Astrocyte (in vitro differentiated cells and primary cell): Measurements from ENCODE around the gene KCNJ5. TPM values are rescaled to one million over a fixed set of nuclear protein-coding genes. Genes with fewer than 3 reads are reported as not detected.
A peak's percentile ranks its signal among the peaks of the same experiment; 100 is the strongest.

Experiments used
- DNase-seq: peaks from one replicate; pipeline ENCODE4 v3.0.0-alpha.2; 2010; ENCODE audit warnings: low read depth
- FAIRE-seq: peaks from 2 replicates; lab custom pipeline; 2011; peaks lifted over from hg19 to GRCh38; lab: Jason Lieb, UNC
- H2AFZ ChIP-seq: 2 replicates; pipeline ENCODE4 v1.6.0; 2012; ENCODE audit warnings: low read depth, low read length, inconsistent platforms
- H3K27ac ChIP-seq: 2 replicates; pipeline ENCODE4 v1.5.1; 2011; ENCODE audit warnings: low read depth, low read length, inconsistent platforms
- H3K27me3 ChIP-seq: 2 replicates; pipeline ENCODE4 v1.6.0; 2011; ENCODE audit warnings: low read length, inconsistent platforms; ENCODE audit not compliant: insufficient read depth
- H3K36me3 ChIP-seq: 2 replicates; pipeline ENCODE4 v1.5.1; 2011; ENCODE audit warnings: low read length, inconsistent platforms; ENCODE audit not compliant: insufficient read depth
- H3K4me1 ChIP-seq: 2 replicates; pipeline ENCODE4 v1.5.1; 2011; ENCODE audit warnings: low read length, inconsistent platforms; ENCODE audit not compliant: insufficient read depth
- H3K4me2 ChIP-seq: 2 replicates; pipeline ENCODE4 v1.6.0; 2012; ENCODE audit warnings: low read length, inconsistent platforms
- H3K4me3 ChIP-seq: 2 replicates; pipeline ENCODE4 v1.5.1; 2011; ENCODE audit warnings: low read depth, mild to moderate bottlenecking, low read length, inconsistent platforms; ENCODE audit not compliant: insufficient read depth
- H3K79me2 ChIP-seq: 2 replicates; pipeline ENCODE4 v1.6.0; 2012; ENCODE audit warnings: mild to moderate bottlenecking, low read length, inconsistent platforms; ENCODE audit not compliant: insufficient read depth
- H3K9ac ChIP-seq: 2 replicates; pipeline ENCODE4 v1.6.0; 2012; ENCODE audit warnings: mild to moderate bottlenecking, low read length, inconsistent platforms
- H3K9me3 ChIP-seq: 2 replicates; pipeline ENCODE4 v1.5.1; 2012; ENCODE audit warnings: low read depth, mild to moderate bottlenecking, low read length, inconsistent platforms; ENCODE audit not compliant: insufficient read depth
- H4K20me1 ChIP-seq: 2 replicates; pipeline ENCODE4 v1.6.0; 2012; ENCODE audit warnings: low read length, inconsistent platforms; ENCODE audit not compliant: insufficient read depth
- H3K27ac Mint-ChIP-seq: one replicate; pipeline ENCODE4 v1.8.0; 2021; ENCODE audit warnings: mild to moderate bottlenecking, mixed read lengths; ENCODE audit not compliant: unreplicated experiment
- H3K27me3 Mint-ChIP-seq: one replicate; pipeline ENCODE4 v1.8.0; 2021; ENCODE audit warnings: low read depth, mixed read lengths; ENCODE audit not compliant: unreplicated experiment
- H3K36me3 Mint-ChIP-seq: one replicate; pipeline ENCODE4 v1.8.0; 2021; ENCODE audit warnings: low read depth, mixed read lengths; ENCODE audit not compliant: unreplicated experiment
- H3K4me1 Mint-ChIP-seq: one replicate; pipeline ENCODE4 v1.8.0; 2021; ENCODE audit warnings: low read depth, mixed read lengths; ENCODE audit not compliant: unreplicated experiment
- H3K4me3 Mint-ChIP-seq: one replicate; pipeline ENCODE4 v1.8.0; 2021; ENCODE audit warnings: mild to moderate bottlenecking, moderate library complexity, mixed read lengths; ENCODE audit not compliant: unreplicated experiment
- H3K9me3 Mint-ChIP-seq: one replicate; pipeline ENCODE4 v1.8.0; 2021; ENCODE audit warnings: mild to moderate bottlenecking, mixed read lengths; ENCODE audit not compliant: unreplicated experiment
- CTCF ChIP-seq: IDR thresholded peaks from 2 replicates; pipeline ENCODE4 v1.5.1; 2011; ENCODE audit warnings: low read depth, mild to moderate bottlenecking, inconsistent platforms, low read length, moderate library complexity; ENCODE audit not compliant: insufficient read depth
- EZH2 ChIP-seq: IDR thresholded peaks from 2 replicates; pipeline ENCODE4 v1.6.1; 2012; ENCODE audit warnings: mild to moderate bottlenecking, low read length, inconsistent platforms; ENCODE audit not compliant: insufficient read depth
- total RNA-seq: library from RNA; stranded (reverse); gene quantifications from 2 replicates; pipeline ENCODE4 v1.2.1, GENCODE V29; 2021

Gene KCNJ5
- total RNA-seq, 1 donor from 2014 or later: 1.4 TPM

GRCh38 chr11:128848815-128849455, 42.2 kb upstream of the KCNJ5 start:
- Histone ChIP-seq H3K9ac (no peak overlapping the region), H3K4me1 (no peaks in the 10 kb centered on the region), H4K20me1 (no peaks in the 10 kb centered on the region), H3K36me3 (no peaks in the 10 kb centered on the region), H3K4me3 (no peak overlapping the region), H3K79me2 (no peaks in the 10 kb centered on the region), H3K9me3 (no peaks in the 10 kb centered on the region), H3K27ac (no peak overlapping the region), H2AFZ (no peak overlapping the region), H3K4me2 (no peak overlapping the region), H3K27me3 (peaks cover 6% of the 10 kb centered on the region)
- no peak for TF ChIP-seq EZH2
- peak; percentile 74 for TF ChIP-seq CTCF
- Mint-ChIP-seq H3K4me3 (no peak overlapping the region), H3K27ac (no peak overlapping the region), H3K36me3 (no peaks in the 10 kb centered on the region), H3K27me3 (peaks cover 23% of the 10 kb centered on the region), H3K9me3 (peaks cover 3% of the 10 kb centered on the region), H3K4me1 (no peaks in the 10 kb centered on the region)
- FAIRE-seq (no peak), DNase-seq (no peak)

- Histone ChIP-seq H3K27me3 (peaks cover 3% of the 10 kb centered on the region), H3K79me2 (no peaks in the 10 kb centered on the region), H3K9ac (no peak overlapping the region), H3K4me3 (no peak overlapping the region), H3K4me1 (no peaks in the 10 kb centered on the region), H4K20me1 (no peaks in the 10 kb centered on the region), H3K4me2 (no peak overlapping the region), H3K9me3 (no peaks in the 10 kb centered on the region), H2AFZ (no peak overlapping the region), H3K36me3 (no peaks in the 10 kb centered on the region), H3K27ac (no peak overlapping the region)
- Mint-ChIP-seq H3K9me3 (peaks cover 2% of the 10 kb centered on the region), H3K36me3 (no peaks in the 10 kb centered on the region), H3K4me3 (no peak overlapping the region), H3K4me1 (no peaks in the 10 kb centered on the region), H3K27ac (no peak overlapping the region), H3K27me3 (peaks cover 34% of the 10 kb centered on the region)
- no peak for TF ChIP-seq EZH2
- TF ChIP-seq CTCF: no peak
- DNase-seq: no peak
- no peak for FAIRE-seq
Observed at GRCh38 chr11:128852327-128853023, 38.7 kb upstream of the KCNJ5 start.

- FAIRE-seq: no peak
- H4K20me1 ChIP-seq: no peaks in the 10 kb centered on the region
- H3K4me3 Mint-ChIP-seq: no peak overlapping the region
- peaks cover 34% of the 10 kb centered on the region for H3K27me3 Mint-ChIP-seq
- peaks cover 2% of the 10 kb centered on the region for H3K9me3 Mint-ChIP-seq
- H3K27ac ChIP-seq: no peak overlapping the region
- no peaks in the 10 kb centered on the region for H3K36me3 Mint-ChIP-seq
- H3K27me3 ChIP-seq: peaks cover 3% of the 10 kb centered on the region
- no peak overlapping the region for H2AFZ ChIP-seq
- no peaks in the 10 kb centered on the region for H3K4me1 Mint-ChIP-seq
- no peaks in the 10 kb centered on the region for H3K36me3 ChIP-seq
- no peak for TF ChIP-seq EZH2
- no peak for TF ChIP-seq CTCF
- H3K9me3 ChIP-seq: no peaks in the 10 kb centered on the region
- no peak for DNase-seq
- H3K4me2 ChIP-seq: no peak overlapping the region
- H3K27ac Mint-ChIP-seq: no peak overlapping the region
- no peak overlapping the region for H3K9ac ChIP-seq
- no peak overlapping the region for H3K4me3 ChIP-seq
- H3K79me2 ChIP-seq: no peaks in the 10 kb centered on the region
- H3K4me1 ChIP-seq: no peaks in the 10 kb centered on the region
Observed at GRCh38 chr11:128853559-128853958, 37.6 kb upstream of the KCNJ5 start.
